Small intestine (tissue), 7 donors: ENCODE data around the gene THSD7A. TPM values are rescaled to one million over a fixed set of nuclear protein-coding genes. Genes with fewer than 3 reads are reported as not detected.

ENCODE experiments used
- DNase-seq, 2 donors: peaks; one replicate each; pipeline versions ENCODE4 v3.0.0 to v3.0.0-alpha.2; 2013
- FAIRE-seq: peaks from 2 replicates; lab custom pipeline; 2012; peaks lifted over from hg19 to GRCh38; lab: Jason Lieb, UNC
- H3K27ac ChIP-seq, 3 donors: one replicate each; pipeline ENCODE4 v1.5.1; 2013; ENCODE audit warnings: low read length in 2 of 3, mild to moderate bottlenecking in 2 of 3, control low read depth in 1 of 3, inconsistent platforms in 1 of 3, low read depth in 1 of 3, moderate library complexity in 1 of 3
- H3K27me3 ChIP-seq, 3 donors: one replicate each; pipeline ENCODE4 v1.6.1; 2013; ENCODE audit warnings: low read length in 3 of 3, inconsistent platforms in 1 of 3; ENCODE audit not compliant: control insufficient read depth in 3 of 3, insufficient read depth in 3 of 3
- H3K36me3 ChIP-seq, 3 donors: one replicate each; pipeline ENCODE4 v1.6.1; 2013; ENCODE audit warnings: low read length in 3 of 3, inconsistent platforms in 1 of 3, low read depth in 1 of 3, mild to moderate bottlenecking in 1 of 3, moderate library complexity in 1 of 3; ENCODE audit not compliant: control insufficient read depth in 3 of 3, insufficient read depth in 2 of 3
- H3K4me1 ChIP-seq, 3 donors: one replicate each; pipeline ENCODE4 v1.6.1; 2013; ENCODE audit warnings: low read length in 2 of 3, inconsistent platforms in 1 of 3, low read depth in 1 of 3, mild to moderate bottlenecking in 1 of 3, moderate library complexity in 1 of 3; ENCODE audit not compliant: control insufficient read depth in 3 of 3, insufficient read depth in 2 of 3
- H3K4me3 ChIP-seq, 3 donors: one replicate each; pipeline ENCODE4 v1.5.1; 2013; ENCODE audit warnings: low read length in 3 of 3, control low read depth in 1 of 3, inconsistent platforms in 1 of 3, low read depth in 1 of 3, mild to moderate bottlenecking in 1 of 3, moderate library complexity in 1 of 3
- H3K9me3 ChIP-seq, 2 donors: one replicate each; pipeline ENCODE4 v1.6.1; 2013; ENCODE audit warnings: low read depth in 1 of 2, low read length in 1 of 2; ENCODE audit not compliant: control insufficient read depth in 2 of 2, insufficient read depth in 1 of 2
- WGBS, 3 donors: extraction: QIAGEN DNeasy Blood & Tissue Kit; methylation state at CpG; one replicate each; pipeline ENCODE4 v1.1.7; 2013; 5-methylcytosine and 5-hydroxymethylcytosine counted together
- polyA plus RNA-seq, 4 donors: library from polyadenylated mRNA; stranded (reverse) in 3 of 4; unstranded in 1 of 4; fragments of 200-250 nt in 3 of 4; fragments of 120-200 nt in 1 of 4; gene quantifications; one replicate each; pipeline versions ENCODE4 v1.2.1 to v1.2.3, GENCODE V29; 2013
- donor health status: healthy with polysubstance abuse.
- donor health status: control.
- donor health status: control.
- donor health status: Bipolar disorder and iron deficiency.
- donor health status: healthy.

The THSD7A gene
- polyA plus RNA-seq, 4 donors = 1.1 to 3.5 TPM; not detected in 2

DNA sequence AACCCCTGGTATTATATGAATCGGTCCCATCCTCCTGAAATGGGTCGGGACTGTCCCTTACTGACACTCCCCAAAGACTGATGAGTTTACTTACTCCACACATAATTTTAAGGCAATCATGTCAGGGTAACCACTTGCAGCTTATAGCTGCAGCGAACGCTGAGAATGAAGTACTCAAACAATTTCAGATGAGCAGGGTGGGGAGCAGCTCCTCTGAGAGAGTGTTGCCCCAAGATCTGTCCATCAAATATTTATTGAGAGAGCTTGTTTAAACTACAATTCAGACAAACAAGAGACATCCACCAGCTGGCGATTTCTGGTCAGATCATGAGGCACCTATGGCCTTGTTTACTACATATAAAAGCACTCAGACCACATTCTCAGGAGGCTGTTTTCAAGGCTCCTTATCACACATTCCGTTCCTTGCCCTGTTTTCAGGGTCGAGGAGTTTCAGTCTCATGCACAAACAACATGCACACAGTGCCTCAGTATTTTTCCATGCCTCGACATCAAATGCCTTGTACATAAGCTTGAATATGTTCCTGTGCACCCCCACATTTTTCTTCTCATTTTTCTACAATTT is 80.1 kb downstream of the THSD7A start:
- peak in 1 of 2 donors; percentile 3 for DNase-seq
- H3K27me3 ChIP-seq = no peaks in the 10 kb centered on the region
- H3K4me1 ChIP-seq = no peaks in the 10 kb centered on the region
- H3K27ac ChIP-seq = no peak overlapping the region
- H3K4me3 ChIP-seq = no peak overlapping the region
- no peaks in the 10 kb centered on the region for H3K9me3 ChIP-seq
- no peak for FAIRE-seq
- H3K36me3 ChIP-seq = no peaks in the 10 kb centered on the region
- WGBS, 3 donors = 60 to 65% (median 60%) methylated on average over 8 of the region's 8 CpGs

DNA sequence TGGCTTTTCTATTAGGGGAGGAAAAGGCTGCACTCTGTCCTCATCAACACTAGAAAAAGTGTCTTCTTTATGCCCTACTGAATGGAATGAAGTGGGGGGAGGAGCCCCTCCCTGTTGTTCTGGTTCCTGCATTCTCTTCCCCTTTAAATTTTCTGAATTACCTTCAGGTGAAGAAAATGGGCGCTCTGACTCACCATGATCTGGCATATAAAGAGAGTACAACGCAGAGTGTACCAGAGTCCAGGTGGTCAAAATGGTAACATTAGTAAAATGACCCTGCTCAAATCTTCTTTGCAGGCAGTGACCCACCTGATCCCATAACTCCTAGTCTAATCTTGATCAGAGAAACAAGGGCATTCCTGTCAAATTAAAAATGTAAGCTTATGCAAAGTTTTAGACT is 80.7 kb downstream of the THSD7A start:
- H3K27ac ChIP-seq = no peak overlapping the region
- no peaks in the 10 kb centered on the region for H3K27me3 ChIP-seq
- DNase-seq = no peak
- no peak overlapping the region for H3K4me3 ChIP-seq
- H3K4me1 ChIP-seq = no peaks in the 10 kb centered on the region
- no peak for FAIRE-seq
- WGBS, 3 donors = 80 to 89% (median 82%) methylated on average over 2 of the region's 2 CpGs
- no peaks in the 10 kb centered on the region for H3K9me3 ChIP-seq
- no peaks in the 10 kb centered on the region for H3K36me3 ChIP-seq

DNA sequence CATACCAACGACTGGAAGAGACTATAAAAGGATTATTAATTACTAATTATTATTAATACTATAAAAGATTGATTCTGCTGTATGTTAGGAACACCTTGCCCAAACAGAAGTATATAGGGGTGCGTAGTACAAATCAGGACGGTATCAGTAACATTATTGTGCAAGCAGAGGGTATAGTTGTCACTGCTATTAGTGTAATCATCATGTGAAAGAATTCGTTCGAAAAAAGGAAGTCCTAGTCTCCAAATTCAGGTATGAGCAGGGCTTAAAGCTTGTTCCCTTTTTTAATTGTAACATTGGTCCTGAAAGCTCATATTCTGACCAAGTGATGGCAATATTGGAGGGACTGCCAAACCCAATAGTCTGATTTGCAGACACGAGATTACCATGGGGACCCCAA is 81.8 kb downstream of the THSD7A start:
- DNase-seq (no peak), FAIRE-seq (no peak)
- no peaks in the 10 kb centered on the region for H3K9me3 ChIP-seq
- 74 to 78% (median 74%) methylated on average over 6 of the region's 6 CpGs for whole genome bisulfite sequencing, 3 donors
- no peak overlapping the region for H3K27ac ChIP-seq
- no peaks in the 10 kb centered on the region for H3K27me3 ChIP-seq
- no peaks in the 10 kb centered on the region for H3K36me3 ChIP-seq
- H3K4me3 ChIP-seq = no peak overlapping the region
- no peaks in the 10 kb centered on the region for H3K4me1 ChIP-seq

DNA sequence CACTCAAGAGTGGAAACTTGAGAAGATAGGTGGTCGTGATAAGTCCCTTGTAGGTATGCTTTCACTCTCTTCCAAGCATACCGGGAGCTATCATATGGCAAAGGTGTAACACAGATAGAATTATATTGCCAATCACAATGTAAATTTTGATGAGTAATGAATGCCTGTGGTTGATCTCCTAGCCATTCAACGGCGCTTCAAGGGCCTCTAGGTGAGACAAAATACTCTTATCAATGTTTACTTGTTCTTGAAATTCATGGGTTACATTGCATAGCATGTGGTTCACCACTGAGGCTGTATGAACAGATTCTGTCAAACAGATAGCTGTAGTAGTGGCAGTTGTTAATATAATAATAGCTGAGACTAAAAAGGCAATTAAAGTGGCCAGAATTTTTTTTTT is 82.4 kb downstream of the THSD7A start:
- no peaks in the 10 kb centered on the region for H3K27me3 ChIP-seq
- no peaks in the 10 kb centered on the region for H3K9me3 ChIP-seq
- peak in 1 of 2 donors; percentile 7 for DNase-seq
- H3K36me3 ChIP-seq = no peaks in the 10 kb centered on the region
- no peak overlapping the region for H3K4me3 ChIP-seq
- WGBS, 3 donors = 70 to 77% (median 74%) methylated on average over 4 of the region's 4 CpGs
- H3K27ac ChIP-seq = no peak overlapping the region
- no peak for FAIRE-seq
- no peaks in the 10 kb centered on the region for H3K4me1 ChIP-seq

DNA sequence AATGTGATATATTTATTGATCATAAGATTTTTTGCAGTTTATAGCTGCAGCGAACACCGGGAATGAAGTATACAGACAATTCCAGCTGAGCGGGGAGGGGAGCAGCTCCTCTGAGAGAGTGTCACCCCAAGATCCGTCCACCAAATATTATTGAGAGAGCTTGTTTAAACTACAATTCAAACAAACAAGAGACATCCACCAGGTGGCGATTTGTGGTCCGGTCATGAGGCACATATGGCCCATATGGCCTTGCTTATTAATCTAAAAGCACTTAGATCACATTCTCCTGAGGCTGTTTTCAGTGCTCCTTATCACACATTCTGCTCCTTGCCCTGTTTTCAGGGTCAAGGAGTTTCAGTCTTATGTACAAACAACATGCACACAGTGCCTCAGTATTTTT is 83.1 kb downstream of the THSD7A start:
- FAIRE-seq = no peak
- no peaks in the 10 kb centered on the region for H3K4me1 ChIP-seq
- H3K27ac ChIP-seq = no peak overlapping the region
- 68 to 81% (median 75%) methylated on average over 6 of the region's 6 CpGs for WGBS, 3 donors
- H3K4me3 ChIP-seq = no peak overlapping the region
- no peaks in the 10 kb centered on the region for H3K9me3 ChIP-seq
- no peaks in the 10 kb centered on the region for H3K27me3 ChIP-seq
- peak in 1 of 2 donors; percentile 14 for DNase-seq
- H3K36me3 ChIP-seq = no peaks in the 10 kb centered on the region

DNA sequence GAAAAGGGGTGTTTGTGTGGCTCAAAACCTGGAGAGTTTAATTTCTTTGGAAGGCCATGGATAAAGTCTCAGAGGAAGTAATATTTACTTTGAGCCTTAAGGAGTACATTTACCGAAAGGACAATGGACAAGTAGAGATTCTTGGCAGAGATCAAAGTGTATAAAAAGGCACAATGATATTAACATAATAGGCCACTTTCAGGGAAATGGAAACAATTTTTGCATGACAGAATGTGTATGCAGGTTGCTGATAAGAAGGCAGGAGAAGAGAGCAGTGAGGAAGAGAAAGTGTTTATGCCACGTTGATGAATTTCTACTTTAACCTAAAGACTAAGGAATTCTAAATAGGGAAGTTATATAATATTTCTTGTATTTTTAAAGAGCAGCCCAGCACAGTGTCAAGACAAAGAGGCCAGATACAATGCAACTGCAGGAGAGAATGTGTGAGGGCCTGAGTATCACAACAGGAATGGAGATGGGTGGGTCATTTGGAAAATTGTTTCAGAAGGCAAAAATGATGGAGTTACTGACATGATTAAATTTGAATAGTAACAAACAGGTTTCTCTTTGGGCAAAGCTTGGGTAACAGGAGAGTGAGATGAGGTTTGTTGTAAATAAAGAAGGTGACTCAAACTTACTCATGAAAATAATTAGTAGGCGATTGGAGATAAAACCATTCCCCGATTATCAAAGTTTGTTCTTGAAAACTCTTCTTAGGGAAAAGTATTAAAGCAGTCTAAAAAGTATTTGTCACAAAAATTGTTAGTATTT is 84.1 kb downstream of the THSD7A start:
- Histone ChIP-seq H3K36me3 (no peaks in the 10 kb centered on the region), H3K9me3 (no peaks in the 10 kb centered on the region), H3K4me3 (no peak overlapping the region), H3K27ac (no peak overlapping the region), H3K4me1 (no peaks in the 10 kb centered on the region), H3K27me3 (no peaks in the 10 kb centered on the region)
- no peak for FAIRE-seq
- DNase-seq = no peak
- WGBS, 3 donors = 75 to 89% (median 80%) methylated on average over 4 of the region's 4 CpGs

DNA sequence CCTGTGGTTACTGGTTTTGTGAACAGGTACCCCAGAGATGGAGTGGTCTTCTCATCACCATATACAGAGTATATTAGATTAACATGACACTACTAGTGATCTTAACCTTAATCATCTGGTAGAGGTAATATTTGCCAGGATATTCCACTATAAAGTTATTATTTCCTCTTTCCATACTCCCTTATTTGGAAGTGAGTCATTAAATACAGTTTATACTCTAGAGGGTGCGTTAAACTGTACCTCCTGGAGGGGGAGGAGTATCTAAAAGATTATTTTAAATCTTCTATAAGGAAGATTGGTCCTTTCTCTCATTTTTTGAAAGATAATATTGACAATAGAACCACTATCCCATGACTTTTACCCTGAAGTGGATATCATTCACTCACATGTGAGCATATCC is 85.4 kb downstream of the THSD7A start:
- FAIRE-seq (no peak), DNase-seq (no peak)
- Histone ChIP-seq H3K36me3 (no peaks in the 10 kb centered on the region), H3K4me1 (no peaks in the 10 kb centered on the region), H3K27ac (no peak overlapping the region), H3K4me3 (no peak overlapping the region), H3K27me3 (no peaks in the 10 kb centered on the region), H3K9me3 (no peaks in the 10 kb centered on the region)
- 67 to 75% (median 68%) methylated on average over 1 of the region's 1 CpG for WGBS, 3 donors

DNA sequence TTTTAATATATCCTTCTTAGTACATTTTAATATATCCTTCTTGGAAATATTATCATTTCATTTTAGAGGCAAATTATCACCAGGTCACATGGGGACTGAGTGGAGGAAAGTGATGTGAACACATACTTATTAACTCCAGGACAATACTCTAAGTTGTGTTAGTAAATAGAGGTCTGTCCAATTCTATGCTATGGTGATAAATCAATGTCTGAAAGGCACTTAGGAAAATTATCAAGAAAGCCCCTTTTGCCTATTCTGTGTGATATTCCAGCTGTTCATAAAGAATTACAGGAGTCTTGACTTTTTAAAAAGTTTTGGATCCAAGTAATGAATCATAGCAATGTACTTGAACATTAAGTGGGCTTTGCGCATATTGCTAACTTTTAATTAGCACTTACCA is 88.5 kb downstream of the THSD7A start:
- H3K27ac ChIP-seq = no peak overlapping the region
- WGBS, 3 donors = 84 to 97% (median 88%) methylated on average over 1 of the region's 1 CpG
- H3K4me1 ChIP-seq = no peaks in the 10 kb centered on the region
- H3K27me3 ChIP-seq = peaks cover 0 to under 1% (median 0%) of the 10 kb centered on the region in 3 donors
- H3K9me3 ChIP-seq = no peaks in the 10 kb centered on the region
- FAIRE-seq (no peak), DNase-seq (no peak)
- H3K36me3 ChIP-seq = no peaks in the 10 kb centered on the region
- H3K4me3 ChIP-seq = no peak overlapping the region
